Left renal cortex interstitium (tissue), 4 donors: ENCODE data around the gene EPB41L5. TPM values are rescaled to one million over a fixed set of nuclear protein-coding genes. Genes with fewer than 3 reads are reported as not detected.
"Not testable (repeated sequence)": the region's sequence is repeated elsewhere in the genome, so short reads cannot be mapped to it uniquely, and the experiment has no call there.

Experiments
- DNase-seq, 4 donors: peaks; one replicate each; pipeline ENCODE4 v3.0.0-alpha.2; 2013; ENCODE audit warnings: low read depth in 4 of 4, low spot score in 2 of 4, missing footprints in 1 of 4
- polyA plus RNA-seq, 4 donors: library from polyadenylated mRNA; unstranded; fragments of 120-200 nt; gene quantifications; one replicate each; pipeline ENCODE4 v1.2.1, GENCODE V29; 2013; ENCODE audit not compliant: insufficient read length in 4 of 4

The EPB41L5 gene
- polyA plus RNA-seq, 4 donors: 77.9 to 97.9 (median 87.6) TPM

GRCh38 chr2:120182019-120182560 lies 169.2 kb downstream of the EPB41L5 start:
- DNase-seq: no peak

DNA sequence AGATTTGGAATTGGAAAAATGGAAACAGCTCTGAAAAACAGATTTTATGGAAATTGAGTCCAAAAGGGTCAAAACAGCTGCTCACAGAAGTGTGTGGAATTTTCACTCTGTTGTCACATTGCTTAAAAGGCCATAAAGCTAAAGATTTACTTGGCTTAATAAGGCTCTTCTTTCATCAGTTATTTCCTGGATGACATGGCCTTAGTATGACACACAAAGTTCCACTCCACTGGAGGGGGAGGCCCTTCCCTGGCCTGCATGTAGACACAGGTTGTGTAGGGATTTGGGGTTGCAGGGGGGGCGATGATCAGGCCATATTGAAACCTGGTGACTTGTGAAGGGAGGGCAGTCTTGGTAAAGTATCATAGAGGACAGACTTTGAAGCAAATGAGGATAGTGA lies 176.3 kb downstream of the EPB41L5 start:
- no peak for DNase-seq

DNA sequence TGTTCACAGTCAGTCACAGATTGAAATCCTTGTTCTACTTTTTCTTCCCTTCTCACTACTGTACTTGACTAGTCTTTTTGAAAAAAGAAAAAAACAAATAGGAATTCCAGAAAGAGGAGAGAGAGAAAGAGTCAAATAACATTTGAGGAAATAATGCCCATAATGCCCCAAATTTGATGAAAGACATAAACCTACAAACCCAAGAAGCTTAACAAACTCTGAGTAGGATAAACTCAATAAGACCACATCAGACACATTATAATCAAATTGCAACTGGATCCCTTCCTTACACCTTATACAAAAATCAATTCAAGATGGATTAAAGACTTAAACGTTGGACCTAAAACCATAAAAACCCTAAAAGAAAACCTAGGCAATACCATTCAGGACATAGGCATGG lies 179.4 kb downstream of the EPB41L5 start:
- no peak for DNase-seq

- DNase-seq: no peak
These were observed 182.7 kb downstream of the EPB41L5 start for GRCh38 chr2:120195553-120195952.

DNA sequence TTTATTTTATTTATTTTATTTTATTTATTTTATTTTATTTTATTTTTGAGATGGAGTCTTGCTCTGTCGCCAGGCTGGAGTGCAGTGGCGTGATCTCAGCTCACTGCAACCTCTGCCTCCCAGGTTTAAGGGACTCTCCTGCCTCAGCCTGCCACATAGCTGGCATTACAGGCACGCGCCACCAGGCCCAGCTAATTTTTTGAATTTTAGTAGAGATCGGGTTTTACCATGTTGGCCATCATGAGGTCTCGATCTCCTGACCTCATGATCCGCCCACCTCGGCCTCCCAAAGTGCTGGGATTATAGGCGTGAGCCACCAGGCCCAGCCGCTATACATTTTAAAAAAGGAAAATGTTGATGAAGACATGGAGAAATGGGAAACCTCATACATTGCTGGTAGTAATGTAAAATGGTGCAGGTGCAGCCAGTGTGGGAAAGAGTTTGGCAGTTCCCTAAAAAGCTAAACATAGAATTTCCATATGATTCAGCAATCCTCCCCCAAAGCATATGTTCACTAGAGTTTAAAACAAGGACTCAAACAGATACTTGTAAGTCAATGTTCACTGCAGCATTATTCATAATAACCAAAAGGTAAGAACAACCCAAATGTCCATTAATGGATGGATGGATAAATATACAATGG lies 187.1 kb downstream of the EPB41L5 start:
- not testable (repeated sequence) for DNase-seq

DNA sequence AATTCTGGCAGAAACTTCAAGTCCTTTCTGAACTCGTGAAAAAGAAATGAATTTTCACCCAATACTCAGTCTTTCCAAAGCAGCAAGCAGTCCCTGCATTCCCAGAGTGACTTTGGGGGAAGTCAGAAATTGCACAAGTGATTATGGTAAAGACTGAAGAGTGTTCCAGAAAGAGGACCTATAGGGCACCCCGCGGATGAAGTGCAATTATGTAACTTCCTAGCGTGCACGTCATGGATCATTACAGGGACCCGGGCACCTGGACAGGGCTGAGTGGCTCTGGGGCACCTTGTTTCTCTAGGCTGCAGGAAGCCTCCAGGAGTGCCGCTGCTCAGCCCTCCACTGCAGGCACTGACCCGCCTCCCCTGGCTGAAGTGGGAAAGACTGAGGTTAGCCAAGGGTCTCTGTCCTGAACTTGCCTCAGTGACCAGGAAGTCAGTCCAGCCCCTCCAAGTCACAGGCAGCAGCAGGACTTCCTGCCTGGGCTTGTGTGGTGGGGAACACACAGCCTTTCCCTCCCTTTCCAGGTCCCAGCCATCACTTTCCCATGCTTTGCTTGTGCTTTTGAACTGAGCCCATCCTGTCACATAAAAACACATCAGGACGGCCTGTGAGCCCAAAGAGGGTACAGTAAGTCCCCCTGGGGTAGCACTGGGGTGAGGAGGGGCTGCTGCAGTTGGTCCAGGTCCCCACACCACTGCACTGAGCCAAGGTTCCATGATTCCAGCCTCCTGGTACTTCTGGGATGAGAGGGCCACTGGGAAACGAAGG lies 190.6 kb downstream of the EPB41L5 start:
- no peak for DNase-seq

DNA sequence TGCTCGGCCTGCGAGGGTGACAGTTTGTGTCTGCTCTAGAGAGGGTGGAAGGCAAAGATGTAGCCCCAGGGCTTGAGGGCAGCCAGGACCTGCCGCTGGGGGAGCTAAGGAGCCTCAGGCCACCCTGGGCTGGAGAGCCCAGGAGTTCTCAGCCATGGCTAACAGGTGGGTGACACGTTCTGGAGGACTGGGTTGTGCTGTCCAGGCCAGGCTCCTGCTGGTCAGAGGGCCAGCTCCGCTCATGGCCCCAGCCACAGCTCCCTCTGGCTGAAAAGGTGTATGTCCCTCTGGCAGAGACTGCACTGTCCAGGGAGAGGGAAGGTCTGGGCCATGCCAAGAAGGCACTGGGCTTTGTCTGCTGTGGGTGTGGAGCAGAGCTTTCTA lies 191.1 kb downstream of the EPB41L5 start:
- DNase-seq: no peak

DNA sequence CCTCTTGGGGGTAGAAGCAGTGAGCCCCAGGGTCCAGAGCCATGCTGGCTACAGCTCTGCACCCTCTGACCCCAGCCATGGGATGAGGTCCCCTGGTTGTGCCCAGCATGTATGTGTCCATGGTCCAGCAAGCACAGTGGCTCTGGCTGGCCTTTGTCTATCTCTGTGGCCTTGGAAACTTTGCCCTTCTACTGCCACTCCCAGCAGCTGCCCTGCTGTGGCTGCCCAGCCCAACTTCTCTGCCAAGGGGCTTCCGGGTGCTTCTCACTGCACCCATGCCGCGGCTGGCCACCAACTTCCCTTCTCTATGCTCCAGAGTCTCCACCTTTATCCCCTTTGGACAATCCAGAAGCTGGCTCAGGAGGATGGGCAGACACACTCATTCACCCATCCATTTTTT lies 191.5 kb downstream of the EPB41L5 start:
- no peak for DNase-seq

- DNase-seq: no peak
These were observed 192.2 kb downstream of the EPB41L5 start for GRCh38 chr2:120204945-120205670.

- no peak for DNase-seq
These were observed 193.2 kb downstream of the EPB41L5 start for GRCh38 chr2:120206022-120206581.

- no peak for DNase-seq
These were observed 195.8 kb downstream of the EPB41L5 start for GRCh38 chr2:120208381-120209353.

GRCh38 chr2:120209427-120210269 lies 196.8 kb downstream of the EPB41L5 start:
- DNase-seq: no peak

- DNase-seq: no peak
These were observed 197.4 kb downstream of the EPB41L5 start for GRCh38 chr2:120210270-120210693.

GRCh38 chr2:120218181-120218580 lies 205.3 kb downstream of the EPB41L5 start:
- DNase-seq: no peak

GRCh38 chr2:120219291-120219690 lies 206.4 kb downstream of the EPB41L5 start:
- DNase-seq: no peak

- no peak for DNase-seq
These were observed 206.9 kb downstream of the EPB41L5 start for GRCh38 chr2:120219766-120220165.

DNA sequence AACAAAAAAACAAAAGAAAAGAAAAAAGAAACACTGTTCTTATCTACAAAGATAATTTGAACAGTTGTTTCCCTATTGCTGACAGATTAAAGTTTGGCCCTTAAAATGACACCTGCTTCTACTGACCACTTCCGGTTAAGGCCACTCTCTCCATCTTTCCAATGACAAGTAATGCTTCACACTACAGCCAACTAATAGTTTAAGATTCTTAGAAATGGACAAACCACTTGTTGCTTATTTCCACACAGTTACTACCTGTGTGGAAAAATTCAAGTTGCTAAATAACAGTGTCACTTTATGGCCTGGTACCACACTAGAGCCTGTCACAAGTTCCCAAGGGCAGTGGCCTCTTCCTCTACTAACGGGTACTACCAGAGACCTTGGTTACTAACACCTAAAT lies 207.9 kb downstream of the EPB41L5 start:
- no peak for DNase-seq

DNA sequence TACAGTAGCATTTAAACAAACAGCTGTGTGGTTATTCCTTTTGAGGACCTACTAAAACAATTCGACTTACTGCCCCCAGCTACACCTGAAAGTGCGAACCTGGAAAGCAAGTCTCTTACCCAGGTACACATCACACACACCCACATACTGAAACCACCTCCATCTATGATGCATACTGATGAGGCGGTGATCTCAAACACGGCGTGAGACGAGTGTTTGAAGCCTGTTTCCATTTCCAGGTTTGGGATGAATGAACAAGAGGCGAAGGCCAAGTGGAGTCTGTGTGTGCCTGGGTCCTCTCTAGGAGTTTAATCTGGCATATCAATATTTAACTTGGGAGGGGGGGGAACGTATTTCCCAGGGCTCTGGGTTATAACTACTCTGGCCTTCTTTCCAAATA lies 208.7 kb downstream of the EPB41L5 start:
- no peak for DNase-seq
